Astrocyte (in vitro differentiated cells and primary cell): ENCODE measurements around the gene RIMOC1. TPM values are rescaled to one million over a fixed set of nuclear protein-coding genes. Genes with fewer than 3 reads are reported as not detected.

ENCODE experiments used
- DNase-seq: peaks from one replicate; pipeline ENCODE4 v3.0.0-alpha.2; 2010; ENCODE audit warnings: low read depth
- FAIRE-seq: peaks from 2 replicates; lab custom pipeline; 2011; peaks lifted over from hg19 to GRCh38; lab: Jason Lieb, UNC
- H2AFZ ChIP-seq: 2 replicates; pipeline ENCODE4 v1.6.0; 2012; ENCODE audit warnings: low read depth, low read length, inconsistent platforms
- H3K27ac ChIP-seq: 2 replicates; pipeline ENCODE4 v1.5.1; 2011; ENCODE audit warnings: low read depth, low read length, inconsistent platforms
- H3K27me3 ChIP-seq: 2 replicates; pipeline ENCODE4 v1.6.0; 2011; ENCODE audit warnings: low read length, inconsistent platforms; ENCODE audit not compliant: insufficient read depth
- H3K36me3 ChIP-seq: 2 replicates; pipeline ENCODE4 v1.5.1; 2011; ENCODE audit warnings: low read length, inconsistent platforms; ENCODE audit not compliant: insufficient read depth
- H3K4me1 ChIP-seq: 2 replicates; pipeline ENCODE4 v1.5.1; 2011; ENCODE audit warnings: low read length, inconsistent platforms; ENCODE audit not compliant: insufficient read depth
- H3K4me2 ChIP-seq: 2 replicates; pipeline ENCODE4 v1.6.0; 2012; ENCODE audit warnings: low read length, inconsistent platforms
- H3K4me3 ChIP-seq: 2 replicates; pipeline ENCODE4 v1.5.1; 2011; ENCODE audit warnings: low read depth, mild to moderate bottlenecking, low read length, inconsistent platforms; ENCODE audit not compliant: insufficient read depth
- H3K79me2 ChIP-seq: 2 replicates; pipeline ENCODE4 v1.6.0; 2012; ENCODE audit warnings: mild to moderate bottlenecking, low read length, inconsistent platforms; ENCODE audit not compliant: insufficient read depth
- H3K9ac ChIP-seq: 2 replicates; pipeline ENCODE4 v1.6.0; 2012; ENCODE audit warnings: mild to moderate bottlenecking, low read length, inconsistent platforms
- H3K9me3 ChIP-seq: 2 replicates; pipeline ENCODE4 v1.5.1; 2012; ENCODE audit warnings: low read depth, mild to moderate bottlenecking, low read length, inconsistent platforms; ENCODE audit not compliant: insufficient read depth
- H4K20me1 ChIP-seq: 2 replicates; pipeline ENCODE4 v1.6.0; 2012; ENCODE audit warnings: low read length, inconsistent platforms; ENCODE audit not compliant: insufficient read depth
- H3K27ac Mint-ChIP-seq: one replicate; pipeline ENCODE4 v1.8.0; 2021; ENCODE audit warnings: mild to moderate bottlenecking, mixed read lengths; ENCODE audit not compliant: unreplicated experiment
- H3K27me3 Mint-ChIP-seq: one replicate; pipeline ENCODE4 v1.8.0; 2021; ENCODE audit warnings: low read depth, mixed read lengths; ENCODE audit not compliant: unreplicated experiment
- H3K36me3 Mint-ChIP-seq: one replicate; pipeline ENCODE4 v1.8.0; 2021; ENCODE audit warnings: low read depth, mixed read lengths; ENCODE audit not compliant: unreplicated experiment
- H3K4me1 Mint-ChIP-seq: one replicate; pipeline ENCODE4 v1.8.0; 2021; ENCODE audit warnings: low read depth, mixed read lengths; ENCODE audit not compliant: unreplicated experiment
- H3K4me3 Mint-ChIP-seq: one replicate; pipeline ENCODE4 v1.8.0; 2021; ENCODE audit warnings: mild to moderate bottlenecking, moderate library complexity, mixed read lengths; ENCODE audit not compliant: unreplicated experiment
- H3K9me3 Mint-ChIP-seq: one replicate; pipeline ENCODE4 v1.8.0; 2021; ENCODE audit warnings: mild to moderate bottlenecking, mixed read lengths; ENCODE audit not compliant: unreplicated experiment
- EZH2 ChIP-seq: IDR thresholded peaks from 2 replicates; pipeline ENCODE4 v1.6.1; 2012; ENCODE audit warnings: mild to moderate bottlenecking, low read length, inconsistent platforms; ENCODE audit not compliant: insufficient read depth
- total RNA-seq: library from RNA; stranded (reverse); gene quantifications from 2 replicates; pipeline ENCODE4 v1.2.1, GENCODE V29; 2021
- TF ChIP-seq, protein P1 (sequence below): IDR thresholded peaks from 2 replicates; pipeline ENCODE4 v1.5.1; 2011; ENCODE audit warnings: low read depth, mild to moderate bottlenecking, inconsistent platforms, low read length, moderate library complexity; ENCODE audit not compliant: insufficient read depth

The RIMOC1 gene
- total RNA-seq, 1 donor from 2014 or later = 36.3 TPM

- peaks cover 6% of the 10 kb centered on the region for H3K4me1 Mint-ChIP-seq
- no peaks in the 10 kb centered on the region for H3K36me3 Mint-ChIP-seq
- DNase-seq (no peak), FAIRE-seq (no peak)
- H3K9ac ChIP-seq = no peak overlapping the region
- H3K4me1 ChIP-seq = no peaks in the 10 kb centered on the region
- no peak overlapping the region for H3K4me2 ChIP-seq
- H3K4me3 ChIP-seq = no peak overlapping the region
- TF ChIP-seq EZH2 = no peak
- TF ChIP-seq, protein P1, sequence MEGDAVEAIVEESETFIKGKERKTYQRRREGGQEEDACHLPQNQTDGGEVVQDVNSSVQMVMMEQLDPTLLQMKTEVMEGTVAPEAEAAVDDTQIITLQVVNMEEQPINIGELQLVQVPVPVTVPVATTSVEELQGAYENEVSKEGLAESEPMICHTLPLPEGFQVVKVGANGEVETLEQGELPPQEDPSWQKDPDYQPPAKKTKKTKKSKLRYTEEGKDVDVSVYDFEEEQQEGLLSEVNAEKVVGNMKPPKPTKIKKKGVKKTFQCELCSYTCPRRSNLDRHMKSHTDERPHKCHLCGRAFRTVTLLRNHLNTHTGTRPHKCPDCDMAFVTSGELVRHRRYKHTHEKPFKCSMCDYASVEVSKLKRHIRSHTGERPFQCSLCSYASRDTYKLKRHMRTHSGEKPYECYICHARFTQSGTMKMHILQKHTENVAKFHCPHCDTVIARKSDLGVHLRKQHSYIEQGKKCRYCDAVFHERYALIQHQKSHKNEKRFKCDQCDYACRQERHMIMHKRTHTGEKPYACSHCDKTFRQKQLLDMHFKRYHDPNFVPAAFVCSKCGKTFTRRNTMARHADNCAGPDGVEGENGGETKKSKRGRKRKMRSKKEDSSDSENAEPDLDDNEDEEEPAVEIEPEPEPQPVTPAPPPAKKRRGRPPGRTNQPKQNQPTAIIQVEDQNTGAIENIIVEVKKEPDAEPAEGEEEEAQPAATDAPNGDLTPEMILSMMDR = no peak
- H3K4me3 Mint-ChIP-seq = no peak overlapping the region
- H4K20me1 ChIP-seq = no peaks in the 10 kb centered on the region
- H3K9me3 ChIP-seq = no peaks in the 10 kb centered on the region
- no peaks in the 10 kb centered on the region for H3K36me3 ChIP-seq
- H2AFZ ChIP-seq = no peak overlapping the region
- H3K27me3 ChIP-seq = no peaks in the 10 kb centered on the region
- H3K79me2 ChIP-seq = no peaks in the 10 kb centered on the region
- no peak overlapping the region for H3K27ac ChIP-seq
- H3K27me3 Mint-ChIP-seq = no peaks in the 10 kb centered on the region
- no peaks in the 10 kb centered on the region for H3K9me3 Mint-ChIP-seq
- no peak overlapping the region for H3K27ac Mint-ChIP-seq
These were observed 26.0 kb upstream of the RIMOC1 start for GRCh38 chr5:41878173-41878572.

GRCh38 chr5:41878643-41879478 lies 25.3 kb upstream of the RIMOC1 start:
- H4K20me1 ChIP-seq = no peaks in the 10 kb centered on the region
- Mint-ChIP-seq H3K4me1 (peaks cover 6% of the 10 kb centered on the region), H3K36me3 (no peaks in the 10 kb centered on the region), H3K27me3 (no peaks in the 10 kb centered on the region), H3K27ac (no peak overlapping the region), H3K4me3 (no peak overlapping the region), H3K9me3 (no peaks in the 10 kb centered on the region)
- no peaks in the 10 kb centered on the region for H3K4me1 ChIP-seq
- H2AFZ ChIP-seq = no peak overlapping the region
- no peak overlapping the region for H3K4me3 ChIP-seq
- DNase-seq (no peak), FAIRE-seq (no peak)
- no peak for TF ChIP-seq EZH2
- TF ChIP-seq, protein P1 = no peak
- H3K9ac ChIP-seq = no peak overlapping the region
- H3K79me2 ChIP-seq = no peaks in the 10 kb centered on the region
- no peak overlapping the region for H3K27ac ChIP-seq
- no peaks in the 10 kb centered on the region for H3K9me3 ChIP-seq
- H3K36me3 ChIP-seq = no peaks in the 10 kb centered on the region
- no peak overlapping the region for H3K4me2 ChIP-seq
- no peaks in the 10 kb centered on the region for H3K27me3 ChIP-seq

- H3K27ac ChIP-seq = no peak overlapping the region
- H3K27me3 ChIP-seq = no peaks in the 10 kb centered on the region
- no peaks in the 10 kb centered on the region for H3K4me1 ChIP-seq
- H3K79me2 ChIP-seq = no peaks in the 10 kb centered on the region
- Mint-ChIP-seq H3K27me3 (no peaks in the 10 kb centered on the region), H3K27ac (no peak overlapping the region), H3K4me1 (peaks cover 6% of the 10 kb centered on the region), H3K4me3 (no peak overlapping the region), H3K36me3 (no peaks in the 10 kb centered on the region), H3K9me3 (no peaks in the 10 kb centered on the region)
- no peaks in the 10 kb centered on the region for H4K20me1 ChIP-seq
- H3K4me2 ChIP-seq = no peak overlapping the region
- TF ChIP-seq EZH2 = no peak
- TF ChIP-seq, protein P1 = no peak
- H3K36me3 ChIP-seq = no peaks in the 10 kb centered on the region
- no peak for FAIRE-seq
- H3K4me3 ChIP-seq = no peak overlapping the region
- DNase-seq = no peak
- H3K9ac ChIP-seq = no peak overlapping the region
- no peak overlapping the region for H2AFZ ChIP-seq
- H3K9me3 ChIP-seq = no peaks in the 10 kb centered on the region
These were observed 21.4 kb upstream of the RIMOC1 start for GRCh38 chr5:41882765-41883164.
